Hepatocyte (in vitro differentiated cells): Measurements from ENCODE around the gene MLLT1. TPM values are rescaled to one million over a fixed set of nuclear protein-coding genes. Genes with fewer than 3 reads are reported as not detected.

Source experiments
- DNase-seq: peaks from one replicate; pipeline ENCODE4 v3.0.0-alpha.2; 2016; ENCODE audit warnings: low spot score
- H2AFZ ChIP-seq: fragments of 200-600 bp; sonication (generic); 2 replicates; pipeline ENCODE4 v1.6.0; 2016; ENCODE audit warnings: antibody characterized with exemption, mild to moderate bottlenecking
- H3K27ac ChIP-seq: fragments of 200-600 bp; sonication (generic); 2 replicates; pipeline ENCODE4 v1.5.1; 2016; ENCODE audit warnings: mild to moderate bottlenecking
- H3K27me3 ChIP-seq: fragments of 200-600 bp; sonication (generic); 2 replicates; pipeline ENCODE4 v1.6.1; 2016
- H3K36me3 ChIP-seq: fragments of 200-600 bp; sonication (generic); replicated peaks from 2 replicates; pipeline ENCODE4 v1.5.1; 2016; ENCODE audit warnings: low read depth; ENCODE audit not compliant: insufficient read depth
- H3K4me1 ChIP-seq: fragments of 200-600 bp; sonication (generic); 2 replicates; pipeline ENCODE4 v1.5.1; 2016; ENCODE audit warnings: mild to moderate bottlenecking, moderate library complexity; ENCODE audit not compliant: insufficient read depth
- H3K4me2 ChIP-seq: fragments of 200-600 bp; sonication (generic); 2 replicates; pipeline ENCODE4 v1.6.0; 2016
- H3K4me3 ChIP-seq: fragments of 200-600 bp; sonication (generic); 2 replicates; pipeline ENCODE4 v1.5.1; 2016; ENCODE audit warnings: mild to moderate bottlenecking
- H3K79me2 ChIP-seq: fragments of 200-600 bp; sonication (generic); 2 replicates; pipeline ENCODE4 v1.6.0; 2017; ENCODE audit warnings: mild to moderate bottlenecking
- H3K9me2 ChIP-seq: fragments of 200-600 bp; sonication (generic); replicated peaks from 2 replicates; pipeline ENCODE4 v1.6.0; 2017; ENCODE audit warnings: mild to moderate bottlenecking; ENCODE audit not compliant: insufficient read depth
- H3K9me3 ChIP-seq: fragments of 200-600 bp; sonication (generic); 2 replicates; pipeline ENCODE4 v1.5.1; 2016; ENCODE audit warnings: low read depth, mild to moderate bottlenecking
- H4K20me1 ChIP-seq: fragments of 200-600 bp; sonication (generic); 2 replicates; pipeline ENCODE4 v1.6.0; 2016; ENCODE audit warnings: mild to moderate bottlenecking; ENCODE audit not compliant: insufficient read depth, poor library complexity, severe bottlenecking
- CTCF ChIP-seq: fragments of 200-600 bp; sonication (generic); IDR thresholded peaks from 2 replicates; pipeline ENCODE4 v1.5.1; 2016; ENCODE audit warnings: antibody characterized with exemption, mild to moderate bottlenecking; ENCODE audit not compliant: poor library complexity
- EZH2 ChIP-seq: fragments of 200-600 bp; sonication (generic); IDR thresholded peaks from 2 replicates; pipeline ENCODE4 v1.6.1; 2016; ENCODE audit warnings: antibody characterized with exemption, mild to moderate bottlenecking, borderline replicate concordance
- EZH2phosphoT487 ChIP-seq: fragments of 200-600 bp; sonication (generic); IDR thresholded peaks from one replicate; pipeline ENCODE4 v1.6.1; 2018; ENCODE audit warnings: antibody characterized with exemption, mild to moderate bottlenecking, low read depth, moderate library complexity; ENCODE audit not compliant: unreplicated experiment, severe bottlenecking
- WGBS: methylation state at CpG from one replicate; pipeline ENCODE4 v1.1.6; 2016; ENCODE audit warnings: low lambda C conversion rate; ENCODE audit errors: missing lambda C conversion rate; 5-methylcytosine and 5-hydroxymethylcytosine counted together
- polyA plus RNA-seq: library from polyadenylated mRNA; unstranded; fragments of >200 nt; fragmentation: Nextera tagmentation; extraction: Ambion mirVana; gene quantifications from 2 replicates; pipeline ENCODE4 v1.2.1, GENCODE V29; 2016
- total RNA-seq: library from RNA; depleted of rRNA; stranded (reverse); fragments of >200 nt; gene quantifications from 2 replicates; pipeline ENCODE4 v1.2.3, GENCODE V29; 2014

Gene MLLT1
- total and polyA plus RNA-seq, 2 experiments from 2014 or later = 17.2 to 23.3 TPM

GRCh38 chr19:6238643-6239281 lies 41.0 kb downstream of the MLLT1 start:
- peaks cover 98% of the 10 kb centered on the region for H3K79me2 ChIP-seq
- no peaks in the 10 kb centered on the region for H3K27me3 ChIP-seq
- DNase-seq = no peak
- H3K27ac ChIP-seq = no peak overlapping the region
- no peak overlapping the region for H3K4me3 ChIP-seq
- no peak overlapping the region for H2AFZ ChIP-seq
- H3K4me1 ChIP-seq = peaks cover 9% of the 10 kb centered on the region
- no peaks in the 10 kb centered on the region for H3K9me3 ChIP-seq
- H4K20me1 ChIP-seq = peaks cover 84% of the 10 kb centered on the region
- WGBS = 94% methylated on average over 24 of the region's 24 CpGs
- H3K36me3 ChIP-seq = no peaks in the 10 kb centered on the region
- no peak overlapping the region for H3K4me2 ChIP-seq
- no peaks in the 10 kb centered on the region for H3K9me2 ChIP-seq
- no peak for TF ChIP-seq EZH2phosphoT487
- TF ChIP-seq EZH2 = no peak
- TF ChIP-seq CTCF = no peak

- 89% methylated on average over 6 of the region's 6 CpGs for WGBS
- H3K9me2 ChIP-seq = no peaks in the 10 kb centered on the region
- H3K27ac ChIP-seq = no peak overlapping the region
- H2AFZ ChIP-seq = no peak overlapping the region
- peaks cover 84% of the 10 kb centered on the region for H4K20me1 ChIP-seq
- no peak overlapping the region for H3K4me2 ChIP-seq
- H3K4me1 ChIP-seq = peaks cover 14% of the 10 kb centered on the region
- TF ChIP-seq CTCF (no peak), EZH2 (no peak), EZH2phosphoT487 (no peak)
- peaks cover 98% of the 10 kb centered on the region for H3K79me2 ChIP-seq
- H3K36me3 ChIP-seq = no peaks in the 10 kb centered on the region
- no peak for DNase-seq
- no peaks in the 10 kb centered on the region for H3K9me3 ChIP-seq
- H3K27me3 ChIP-seq = no peaks in the 10 kb centered on the region
- no peak overlapping the region for H3K4me3 ChIP-seq
Measured at GRCh38 chr19:6238256-6238642, 41.5 kb downstream of the MLLT1 start.

- Histone ChIP-seq H3K27ac (no peak overlapping the region), H3K9me2 (no peaks in the 10 kb centered on the region), H3K27me3 (no peaks in the 10 kb centered on the region), H3K4me2 (no peak overlapping the region), H3K9me3 (no peaks in the 10 kb centered on the region), H3K4me1 (peaks cover 18% of the 10 kb centered on the region), H3K4me3 (no peak overlapping the region), H4K20me1 (peaks cover 81% of the 10 kb centered on the region), H2AFZ (no peak overlapping the region), H3K36me3 (no peaks in the 10 kb centered on the region), H3K79me2 (peaks cover 98% of the 10 kb centered on the region)
- no peak for TF ChIP-seq EZH2
- no peak for TF ChIP-seq CTCF
- TF ChIP-seq EZH2phosphoT487 = no peak
- no peak for DNase-seq
- 95% methylated on average over 39 of the region's 39 CpGs for WGBS
Measured at GRCh38 chr19:6236310-6237291, 43.2 kb downstream of the MLLT1 start.
